WERI-Rb-1 (cell line): ENCODE results near the gene EVA1A.

Experiments used
- DNase-seq: peaks from one replicate; pipeline ENCODE4 v3.0.0-alpha.2; 2020
- H3K27ac ChIP-seq: fragments of 250-450 bp; sonication (Bioruptor Pico); 2 replicates; pipeline ENCODE4 v1.5.1; 2020; ENCODE audit warnings: mild to moderate bottlenecking, moderate library complexity
- H3K27me3 ChIP-seq: fragments of 250-450 bp; sonication (Bioruptor Pico); 2 replicates; pipeline ENCODE4 v1.5.1; 2021; ENCODE audit warnings: mild to moderate bottlenecking, low read depth, moderate library complexity; ENCODE audit not compliant: insufficient read depth, severe bottlenecking
- H3K36me3 ChIP-seq: fragments of 250-450 bp; sonication (Bioruptor Pico); 2 replicates; pipeline ENCODE4 v1.5.1; 2020; ENCODE audit warnings: mild to moderate bottlenecking, moderate library complexity
- H3K4me3 ChIP-seq: 2 replicates; pipeline ENCODE4 v1.5.1; 2011; ENCODE audit warnings: low read depth, mild to moderate bottlenecking, control low read depth, low read length
- H3K9me3 ChIP-seq: fragments of 250-450 bp; sonication (Bioruptor Pico); 2 replicates; pipeline ENCODE4 v1.5.1; 2021; ENCODE audit warnings: mild to moderate bottlenecking, moderate library complexity; ENCODE audit not compliant: severe bottlenecking
- CTCF ChIP-seq: IDR thresholded peaks from 2 replicates; pipeline ENCODE4 v1.5.1; 2011; ENCODE audit warnings: low read depth, mild to moderate bottlenecking, control low read depth, inconsistent platforms, low read length

Gene EVA1A

GRCh38 chr2:75540994-75541393 is 19.7 kb downstream of the EVA1A start:
- Histone ChIP-seq H3K4me3 (no peak overlapping the region), H3K27ac (no peak overlapping the region)
- no peak for TF ChIP-seq CTCF

GRCh38 chr2:75539955-75540716 is 20.6 kb downstream of the EVA1A start:
- no peak overlapping the region for H3K4me3 ChIP-seq
- peaks cover 2% of the 10 kb centered on the region for H3K9me3 ChIP-seq
- no peaks in the 10 kb centered on the region for H3K36me3 ChIP-seq
- H3K27ac ChIP-seq, result no peak overlapping the region
- H3K27me3 ChIP-seq, result peaks cover 80% of the 10 kb centered on the region
- no peak for DNase-seq
- no peak for TF ChIP-seq CTCF

More at GRCh38 chr2:75540994-75541393, 19.7 kb downstream of the EVA1A start:
- DNase-seq, result no peak
- H3K36me3 ChIP-seq, result no peaks in the 10 kb centered on the region
- peaks cover 2% of the 10 kb centered on the region for H3K9me3 ChIP-seq
- H3K27me3 ChIP-seq, result peaks cover 81% of the 10 kb centered on the region

- no peaks in the 10 kb centered on the region for H3K36me3 ChIP-seq
- DNase-seq, result no peak
- no peak overlapping the region for H3K4me3 ChIP-seq
Observed at GRCh38 chr2:75538521-75539490, 21.9 kb downstream of the EVA1A start.

DNA sequence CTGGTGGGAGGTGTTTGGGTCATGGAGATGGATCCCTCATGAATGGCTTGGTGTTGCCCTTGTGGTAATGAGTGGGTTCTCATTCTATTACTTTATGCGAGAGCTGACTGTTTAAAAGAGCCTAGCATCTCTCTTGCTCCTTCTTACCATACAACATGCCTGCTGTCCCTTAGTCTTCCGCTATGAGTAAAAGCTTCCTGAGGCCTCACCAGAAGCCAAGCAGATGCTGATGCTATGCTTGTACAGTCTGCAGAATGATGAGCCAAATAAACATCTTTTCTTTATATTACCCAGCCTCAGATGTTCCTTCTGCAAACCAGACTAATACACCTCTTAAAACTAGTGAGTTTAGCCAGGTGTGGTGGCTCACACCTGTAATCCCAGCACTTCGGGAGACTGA is 23.1 kb downstream of the EVA1A start:
- TF ChIP-seq CTCF, result no peak
- Histone ChIP-seq H3K27ac (no peak overlapping the region), H3K27me3 (peaks cover 69% of the 10 kb centered on the region), H3K36me3 (no peaks in the 10 kb centered on the region), H3K9me3 (peaks cover 2% of the 10 kb centered on the region), H3K4me3 (no peak overlapping the region)
- no peak for DNase-seq

More at GRCh38 chr2:75538521-75539490, 21.9 kb downstream of the EVA1A start:
- Histone ChIP-seq H3K27me3 (peaks cover 75% of the 10 kb centered on the region), H3K27ac (no peak overlapping the region), H3K9me3 (peaks cover 2% of the 10 kb centered on the region)
- no peak for TF ChIP-seq CTCF

GRCh38 chr2:75533135-75533534 is 27.6 kb downstream of the EVA1A start:
- H3K27ac ChIP-seq, result no peak overlapping the region
- H3K4me3 ChIP-seq, result no peak overlapping the region
- peaks cover under 1% of the 10 kb centered on the region for H3K9me3 ChIP-seq
- peaks cover 45% of the 10 kb centered on the region for H3K27me3 ChIP-seq
- DNase-seq, result no peak
- H3K36me3 ChIP-seq, result no peaks in the 10 kb centered on the region
- TF ChIP-seq CTCF, result no peak
